T47D (cell line): ENCODE measurements around the gene DCLK2.

ENCODE experiments used
- DNase-seq, 2 experiments: peaks; one replicate each; pipeline versions ENCODE4 v3.0.0 to v3.0.0-alpha.2; 2011 to 2012; ENCODE audit warnings: low read depth in 1 of 2, low spot score in 1 of 2
- JUND ChIP-seq: IDR thresholded peaks from 2 replicates; pipeline ENCODE4 v1.6.1; 2012; ENCODE audit warnings: low read depth
- in situ Hi-C: cut with HindIII; loops from 2 replicates; pipeline ENCODE4 v1.10.0; 2016; ENCODE audit warnings: low sequenced_read_pairs, low pct_unique_long_range_greater_than_20kb

Gene DCLK2

GRCh38 chr4:150072906-150073714 is 5.1 kb upstream of the DCLK2 start:
- DNase-seq, result no peak
- TF ChIP-seq JUND, result no peak
- in situ Hi-C loops, result no loop called here

GRCh38 chr4:150074064-150074463 is 4.2 kb upstream of the DCLK2 start:
- in situ Hi-C loops, result no loop called here
- no peak for DNase-seq
- TF ChIP-seq JUND, result no peak

GRCh38 chr4:150078579-150079080 is 385 bp downstream of the DCLK2 start:
- TF ChIP-seq JUND, result no peak
- in situ Hi-C loops, result no loop called here
- DNase-seq, result peak; percentile 23 to 64

GRCh38 chr4:150079081-150079581 is 886 bp downstream of the DCLK2 start:
- no peak for TF ChIP-seq JUND
- peak; percentile 26 to 32 for DNase-seq
- in situ Hi-C loops, result no loop called here

GRCh38 chr4:150080337-150080736 is 2.1 kb downstream of the DCLK2 start:
- in situ Hi-C loops, result no loop called here
- peak; percentile 7 to 28 for DNase-seq
- no peak for TF ChIP-seq JUND

- DNase-seq, result peak; percentile 67 to 83
- peak; percentile 59; the same call in 1 of the 2 replicates for TF ChIP-seq JUND
- in situ Hi-C loops, result no loop called here
Observed at GRCh38 chr4:150080875-150081274, 2.6 kb downstream of the DCLK2 start.

- no peak for TF ChIP-seq JUND
- no peak for DNase-seq
- in situ Hi-C loops, result no loop called here
Observed at GRCh38 chr4:150082241-150082640, 4.0 kb downstream of the DCLK2 start.

- TF ChIP-seq JUND, result no peak
- peak in 1 of 2 experiments; percentile 57 for DNase-seq
- in situ Hi-C loops, result no loop called here
Observed at GRCh38 chr4:150087006-150087405, 8.8 kb downstream of the DCLK2 start.

GRCh38 chr4:150089732-150090131 is 11.5 kb downstream of the DCLK2 start:
- TF ChIP-seq JUND, result no peak
- in situ Hi-C loops, result no loop called here
- no peak for DNase-seq

- in situ Hi-C loops, result no loop called here
- no peak for DNase-seq
- no peak for TF ChIP-seq JUND
Observed at GRCh38 chr4:150090836-150091235, 12.6 kb downstream of the DCLK2 start.

GRCh38 chr4:150094676-150095075 is 16.4 kb downstream of the DCLK2 start:
- DNase-seq, result no peak
- in situ Hi-C loops, result no loop called here
- TF ChIP-seq JUND, result no peak

GRCh38 chr4:150096625-150097024 is 18.4 kb downstream of the DCLK2 start:
- in situ Hi-C loops, result no loop called here
- DNase-seq, result no peak
- TF ChIP-seq JUND, result no peak

- no peak for DNase-seq
- no peak for TF ChIP-seq JUND
- in situ Hi-C loops, result no loop called here
Observed at GRCh38 chr4:150098214-150098613, 20.0 kb downstream of the DCLK2 start.

GRCh38 chr4:150104404-150105027 is 26.3 kb downstream of the DCLK2 start:
- in situ Hi-C loops, result no loop called here
- no peak for DNase-seq
- TF ChIP-seq JUND, result no peak
